HG02798 (cell line): ENCODE data around the gene PRM3.

Source experiments
- ATAC-seq: cut with Tn5 transposase; IDR thresholded peaks from one replicate; pipeline ENCODE4 v1.9.1; 2021; ENCODE audit warnings: mild to moderate bottlenecking; ENCODE audit not compliant: unreplicated experiment, poor library complexity

PRM3 gene

DNA sequence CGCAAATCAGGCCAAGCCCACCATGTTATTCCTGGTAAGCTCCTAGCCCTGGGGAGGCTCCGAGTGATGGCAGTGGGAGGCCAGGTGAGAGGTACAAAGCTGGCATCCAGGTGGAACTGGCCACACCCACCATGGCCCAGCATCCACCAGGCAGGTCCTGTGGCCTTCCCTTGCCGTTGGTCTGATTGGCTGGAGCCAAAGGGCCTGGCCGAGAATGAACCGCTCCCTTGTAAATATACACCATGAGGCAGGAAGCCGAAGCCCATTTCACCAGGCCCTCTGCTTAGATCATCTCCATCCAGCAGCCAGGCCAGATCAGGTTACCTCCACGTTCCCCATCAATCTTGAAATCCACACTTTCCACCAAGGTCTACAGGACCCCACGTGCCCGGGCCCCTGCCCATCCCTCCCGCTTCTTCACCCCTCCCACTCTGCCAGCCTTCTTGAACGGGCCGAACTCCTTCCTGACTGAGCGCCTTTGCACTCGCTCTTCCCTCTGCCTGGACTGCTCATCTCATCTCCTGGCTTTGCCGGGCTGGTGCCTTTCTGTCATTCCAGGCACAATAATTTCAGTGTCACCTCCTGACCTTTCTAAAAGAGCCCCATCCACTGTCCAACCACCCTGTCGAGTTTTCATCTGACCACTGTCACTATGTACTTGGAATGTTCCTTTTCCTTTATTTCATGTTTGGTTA, 23.2 kb downstream of the PRM3 start:
- no peak for ATAC-seq

DNA sequence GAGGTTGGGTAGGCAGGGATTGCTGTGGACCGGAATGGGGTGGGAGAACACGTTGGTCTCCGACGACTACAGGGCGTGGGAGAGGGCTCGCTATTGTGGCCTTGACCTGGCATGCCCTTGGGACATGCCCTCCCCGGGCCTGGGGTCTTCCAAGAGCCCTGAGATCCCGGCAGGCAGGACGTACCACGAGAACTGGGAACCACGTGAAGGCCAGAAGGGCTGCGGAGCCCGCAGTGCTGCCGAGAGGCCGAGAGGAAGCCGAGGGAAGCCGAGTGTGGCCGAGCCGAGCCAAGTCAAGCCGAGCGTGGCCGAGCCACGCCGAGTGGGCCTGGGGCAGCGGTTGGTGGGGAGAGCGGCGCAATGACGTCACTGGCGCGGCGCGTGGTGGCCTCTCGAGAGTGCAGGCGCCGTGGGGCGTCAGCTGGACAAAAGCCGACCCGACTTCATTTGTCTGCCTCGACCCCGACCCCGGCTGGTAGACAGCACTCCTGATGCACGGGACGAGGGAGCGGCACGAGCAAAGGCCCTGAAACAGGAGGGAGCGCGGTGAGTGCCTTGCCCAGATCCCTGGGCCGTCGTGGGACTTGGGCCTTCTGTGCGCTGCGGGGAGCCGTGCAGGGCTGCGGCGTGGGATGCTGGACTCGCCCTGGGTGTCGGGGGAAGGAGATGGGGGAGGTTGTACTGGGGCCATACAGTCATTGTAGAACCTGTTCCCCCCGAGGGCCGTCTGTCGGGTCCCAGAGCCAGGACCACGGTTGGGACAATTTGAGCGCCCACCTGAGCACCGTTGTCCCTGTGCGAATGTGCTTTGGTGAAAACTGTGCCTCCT, 24.0 kb downstream of the PRM3 start:
- ATAC-seq = no peak

DNA sequence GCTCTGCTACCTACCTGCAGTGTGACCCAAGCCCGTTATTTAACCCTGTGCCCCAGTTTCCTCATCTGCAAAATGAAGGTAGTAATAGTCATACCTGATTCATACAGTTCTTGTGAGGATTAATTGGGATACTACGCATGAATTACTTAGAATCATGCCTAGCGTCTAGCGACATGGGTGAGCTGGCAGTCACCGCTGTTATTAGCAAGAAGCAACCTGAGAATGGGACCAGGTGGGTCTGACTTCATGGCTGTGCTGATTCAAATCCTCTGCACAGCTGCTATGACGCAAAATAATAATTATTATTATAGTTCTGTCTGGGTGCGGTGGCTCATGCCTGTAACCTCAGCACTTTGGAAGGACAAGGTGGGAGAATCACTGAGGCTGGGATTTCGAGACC, 25.3 kb downstream of the PRM3 start:
- ATAC-seq = no peak

DNA sequence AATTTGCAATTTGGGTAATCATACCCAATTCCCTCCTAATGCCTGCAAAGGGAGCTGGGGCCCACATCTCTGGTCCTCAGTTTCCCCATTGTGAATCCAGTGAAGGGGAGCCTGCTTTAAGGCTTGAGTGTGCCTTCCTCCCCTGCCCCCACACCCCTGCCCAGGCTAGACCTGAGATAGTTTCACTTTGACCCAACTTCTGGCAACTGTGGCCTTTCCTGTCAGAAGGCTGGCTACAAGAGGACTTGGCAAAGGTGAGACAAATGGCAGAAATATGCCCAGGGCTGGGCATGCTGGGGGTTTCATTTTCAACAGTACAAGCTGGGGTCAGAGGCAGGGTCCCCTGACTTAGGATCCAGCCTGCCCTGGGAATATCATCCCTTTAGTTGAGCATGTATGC, 27.4 kb downstream of the PRM3 start:
- ATAC-seq = no peak

DNA sequence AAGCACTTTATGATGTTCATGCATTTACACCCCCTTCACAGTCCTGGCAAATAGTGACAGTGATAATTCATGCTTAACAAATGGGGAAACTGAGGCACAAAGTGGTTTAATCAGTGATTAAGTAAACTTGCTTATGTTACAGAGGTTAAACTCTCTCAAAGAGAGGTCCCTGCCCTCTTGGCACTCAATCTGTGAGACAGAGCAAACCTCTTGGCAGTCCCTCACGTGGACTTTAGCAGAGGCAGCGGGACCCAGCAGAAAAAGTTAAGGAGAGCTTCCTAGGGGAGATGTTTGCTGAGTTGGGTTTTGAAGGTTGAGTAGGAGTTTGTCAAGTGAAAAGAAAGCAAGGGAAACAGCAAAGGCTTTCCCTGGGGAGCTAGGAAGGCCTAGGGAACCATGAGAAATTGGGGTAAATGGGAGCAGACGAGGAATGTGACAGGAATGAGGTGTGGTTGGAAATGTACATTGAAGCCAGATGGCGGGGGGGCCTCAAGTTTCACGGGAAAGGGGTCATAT, 28.1 kb downstream of the PRM3 start:
- no peak for ATAC-seq

DNA sequence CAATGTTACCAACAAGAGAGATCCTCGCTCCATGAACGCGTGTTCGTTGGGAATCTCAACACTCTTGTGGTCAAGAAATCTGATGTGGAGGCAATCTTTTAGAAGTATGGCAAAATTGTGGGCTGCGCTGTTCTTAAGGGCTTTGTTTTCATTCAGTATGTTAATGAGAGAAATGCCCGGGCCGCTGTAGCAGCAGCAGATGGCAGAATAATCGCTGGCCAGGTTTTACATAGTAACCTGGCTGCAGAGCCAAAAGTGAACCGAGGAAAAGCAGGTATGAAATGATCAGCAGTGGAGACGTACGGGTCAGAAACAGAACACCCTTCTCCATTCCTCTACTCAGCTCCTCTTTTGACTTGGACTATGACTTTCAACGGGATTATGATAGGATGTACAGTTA, 30.8 kb downstream of the PRM3 start:
- no peak for ATAC-seq

DNA sequence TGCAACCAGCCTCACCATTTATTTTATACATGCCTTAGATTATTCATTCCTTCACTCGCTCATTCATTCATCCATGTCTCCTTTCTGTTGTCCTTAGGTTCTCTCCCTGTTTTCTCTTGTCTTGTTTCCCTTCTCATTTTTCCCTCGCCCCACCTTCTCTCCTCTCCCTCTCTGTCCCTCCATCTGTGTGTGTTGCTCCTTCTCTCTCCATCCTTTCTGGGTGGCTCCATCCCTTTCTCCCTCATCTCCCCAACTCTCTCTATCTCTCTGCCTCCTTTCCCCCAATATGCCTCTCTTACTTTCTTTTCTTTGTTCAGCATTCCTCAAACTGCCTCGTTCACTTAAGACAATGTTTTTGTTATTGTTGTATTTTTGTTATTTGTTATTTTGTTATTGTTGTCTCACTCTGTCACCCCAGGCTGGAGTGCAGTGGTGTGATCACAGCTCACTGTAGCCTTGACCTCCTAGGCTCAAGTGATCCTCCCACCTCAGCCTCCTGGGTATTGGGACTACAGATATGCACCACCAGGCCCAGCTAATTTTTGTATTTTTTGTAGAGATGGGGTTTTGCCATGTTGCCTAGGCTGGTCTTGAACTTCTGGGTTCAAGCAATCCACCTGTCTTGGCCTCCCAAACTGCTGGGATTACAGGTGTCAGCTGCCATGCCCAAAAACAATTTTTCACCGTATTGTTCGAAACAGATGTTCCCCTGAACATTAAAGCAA, 31.8 kb downstream of the PRM3 start:
- no peak for ATAC-seq

DNA sequence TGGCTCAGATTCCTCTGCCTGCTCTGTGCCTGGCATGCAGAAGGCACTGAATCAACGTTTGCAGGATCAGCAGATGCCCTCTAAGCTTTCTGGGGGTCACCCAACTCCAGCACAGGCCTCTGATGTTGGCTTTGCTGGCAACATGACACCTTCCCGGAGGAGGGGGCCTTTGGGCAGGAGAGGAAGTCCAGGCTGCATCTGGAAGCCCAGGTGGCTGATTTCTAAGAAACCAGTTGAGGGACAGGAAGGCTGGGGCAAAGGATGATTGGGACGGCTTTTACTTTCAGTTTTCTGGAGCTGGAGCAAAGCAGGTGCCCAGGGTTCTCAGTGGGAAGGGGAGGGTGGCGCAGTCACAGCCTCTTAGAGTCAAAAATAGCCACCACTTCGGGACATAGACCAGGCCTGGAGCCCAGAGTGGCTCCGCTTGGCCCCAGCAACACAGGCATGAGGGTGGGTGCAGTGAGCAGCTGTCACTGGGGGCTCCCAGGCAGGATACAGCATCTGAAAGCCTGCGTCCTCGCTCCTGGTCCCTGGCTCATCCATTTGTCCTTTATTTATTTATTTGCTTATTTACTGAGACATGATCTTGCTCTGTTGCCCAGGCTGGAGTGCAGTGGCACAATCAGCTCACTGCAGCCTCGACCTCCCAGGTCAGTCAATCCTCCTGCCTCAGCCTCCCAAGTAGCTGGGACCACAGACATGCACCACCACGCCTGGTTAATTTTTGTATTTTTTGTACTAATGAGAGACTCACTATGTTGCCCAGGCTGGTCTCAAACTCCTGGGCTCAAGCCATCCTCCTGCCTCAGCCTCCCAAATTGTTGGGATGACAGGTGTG, 32.6 kb downstream of the PRM3 start:
- ATAC-seq = no peak

DNA sequence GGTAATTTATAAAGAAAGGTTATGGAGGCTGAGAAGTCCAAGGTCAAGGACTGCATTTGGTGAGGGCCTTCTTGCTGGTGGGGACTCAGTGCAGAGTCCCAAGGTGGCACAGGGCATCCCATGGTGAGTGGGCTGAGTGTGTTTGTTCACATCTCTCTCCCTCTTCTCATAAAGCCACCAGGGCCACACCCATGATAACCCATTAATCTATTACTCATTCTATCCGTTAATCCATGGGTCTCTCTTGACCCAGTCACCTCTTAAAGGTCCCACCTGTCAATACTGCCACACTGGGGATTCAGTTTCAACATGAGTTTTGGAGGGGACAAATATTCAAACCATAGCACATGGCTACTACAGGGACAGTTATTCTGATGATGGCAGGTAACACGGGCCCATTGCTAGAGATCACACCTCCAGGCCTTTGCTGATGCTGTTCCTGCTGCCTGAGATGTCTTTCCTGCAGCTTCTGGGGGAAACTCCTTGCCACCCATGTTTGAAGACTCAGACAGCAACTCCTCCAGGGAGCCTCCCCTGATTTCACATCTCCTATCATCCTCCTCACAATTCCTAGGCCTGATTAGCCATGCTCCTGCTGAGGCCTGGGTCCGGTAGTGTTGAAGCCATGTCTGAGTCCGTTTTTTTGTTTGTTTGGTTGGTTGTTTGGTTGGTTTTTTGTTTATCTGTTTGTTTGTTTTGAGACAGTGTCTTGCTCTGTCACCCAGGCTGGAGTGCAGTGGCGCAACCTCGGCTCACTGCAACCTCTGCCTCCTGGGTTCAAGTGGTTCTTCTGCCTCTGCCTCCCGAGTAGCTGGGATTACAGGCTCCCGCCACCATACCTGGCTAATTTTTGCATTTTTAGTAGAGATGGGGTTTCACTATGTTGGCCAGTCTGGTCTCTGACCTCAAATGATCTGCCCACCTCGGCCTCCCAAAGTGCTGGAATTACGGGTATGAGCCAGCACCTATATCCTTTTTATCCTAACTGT, 33.5 kb downstream of the PRM3 start:
- ATAC-seq = no peak

DNA sequence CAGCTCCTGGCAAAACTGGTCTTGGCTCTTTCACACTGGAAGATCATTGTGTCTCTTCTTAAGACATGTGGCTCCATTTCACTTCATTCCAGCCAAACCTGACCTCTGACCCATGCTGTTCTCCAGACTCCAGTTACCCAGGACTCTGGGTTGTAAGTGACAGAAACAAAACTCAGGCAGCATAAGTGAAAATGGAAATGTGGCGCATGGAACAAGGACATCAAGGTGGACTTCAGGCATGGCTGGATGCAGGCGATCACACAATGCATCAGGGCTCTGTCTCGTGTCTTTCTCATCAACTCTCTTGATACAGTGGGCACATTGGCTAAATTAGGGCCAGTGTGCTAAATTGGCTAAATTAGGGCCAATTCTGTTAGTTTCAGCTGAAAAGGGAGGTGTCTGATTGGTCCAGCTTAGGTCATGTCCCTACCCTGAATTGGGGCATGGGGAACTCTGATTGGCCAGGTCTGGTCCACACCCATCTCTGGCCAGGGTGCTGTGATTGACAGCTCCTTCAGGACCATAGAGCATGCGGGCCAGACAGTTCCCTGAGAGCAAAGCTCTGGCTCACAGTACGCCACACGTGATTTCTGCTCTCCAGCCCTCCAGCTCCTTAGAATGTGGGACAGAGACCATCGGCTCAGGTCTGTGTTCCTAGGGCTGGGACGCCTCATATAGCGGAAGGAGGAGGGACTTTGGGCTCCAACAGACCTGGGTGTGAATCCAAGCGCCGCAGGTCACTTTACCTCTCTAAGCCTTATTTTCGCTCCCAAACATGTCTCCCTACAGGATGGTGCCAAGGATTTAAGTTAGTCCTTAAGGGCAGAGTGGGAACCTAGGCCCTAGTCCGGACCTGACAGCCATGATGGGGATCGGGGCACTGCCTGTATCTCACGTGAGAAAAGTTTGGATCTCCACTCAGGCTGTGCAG, 34.9 kb downstream of the PRM3 start:
- ATAC-seq = no peak

DNA sequence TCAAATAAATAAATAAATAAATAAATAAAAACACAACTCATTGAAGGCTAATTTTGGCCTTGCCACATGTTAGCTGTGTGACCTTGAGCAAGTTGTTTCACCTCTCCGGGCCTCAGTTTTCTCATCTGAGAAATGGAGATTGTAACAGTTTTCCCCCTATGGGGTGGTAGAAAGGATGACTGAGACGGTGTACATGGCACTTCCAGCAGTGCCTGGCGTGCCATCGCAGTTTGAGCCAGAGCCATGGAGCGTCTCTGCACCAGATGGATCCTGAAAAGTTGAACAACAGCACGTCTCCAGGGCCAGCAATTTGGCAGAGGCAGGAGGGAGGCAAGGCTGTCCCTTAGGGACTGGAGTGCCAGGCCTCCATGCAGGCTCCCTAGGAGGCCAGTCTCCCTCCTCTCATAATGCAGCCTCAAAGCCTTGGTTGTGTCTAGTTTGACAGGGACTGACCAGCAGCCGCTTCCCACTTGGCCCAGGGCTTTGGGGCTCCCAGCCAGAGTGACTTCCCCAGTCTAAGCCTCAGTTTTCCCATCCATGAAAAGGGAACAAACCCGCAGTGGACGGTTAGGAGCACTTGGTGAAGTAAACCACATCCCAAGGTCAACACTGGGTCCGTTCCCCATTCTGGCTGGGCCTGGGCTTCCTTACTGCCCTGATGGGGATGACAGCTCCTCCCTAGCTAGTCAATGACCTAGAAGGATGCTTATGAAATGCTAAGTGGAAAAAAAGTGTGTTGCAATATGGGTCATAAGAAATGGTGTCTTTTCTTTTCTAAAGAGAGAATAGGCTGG, 36.8 kb downstream of the PRM3 start:
- ATAC-seq = no peak

DNA sequence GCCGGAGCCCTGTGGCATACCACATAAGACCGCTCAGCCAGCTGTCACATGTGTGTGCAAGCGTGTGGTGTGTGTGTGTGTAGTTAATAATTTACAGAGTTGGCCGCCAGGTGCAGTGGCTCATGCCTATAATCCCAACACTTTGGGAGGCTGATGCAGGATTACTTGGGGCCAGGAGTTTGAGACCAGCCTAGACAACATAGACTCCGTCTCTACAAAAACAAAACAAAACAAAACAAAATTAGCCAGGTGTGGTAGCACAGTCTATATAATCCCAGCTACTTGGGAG, 37.8 kb downstream of the PRM3 start:
- ATAC-seq = no peak

DNA sequence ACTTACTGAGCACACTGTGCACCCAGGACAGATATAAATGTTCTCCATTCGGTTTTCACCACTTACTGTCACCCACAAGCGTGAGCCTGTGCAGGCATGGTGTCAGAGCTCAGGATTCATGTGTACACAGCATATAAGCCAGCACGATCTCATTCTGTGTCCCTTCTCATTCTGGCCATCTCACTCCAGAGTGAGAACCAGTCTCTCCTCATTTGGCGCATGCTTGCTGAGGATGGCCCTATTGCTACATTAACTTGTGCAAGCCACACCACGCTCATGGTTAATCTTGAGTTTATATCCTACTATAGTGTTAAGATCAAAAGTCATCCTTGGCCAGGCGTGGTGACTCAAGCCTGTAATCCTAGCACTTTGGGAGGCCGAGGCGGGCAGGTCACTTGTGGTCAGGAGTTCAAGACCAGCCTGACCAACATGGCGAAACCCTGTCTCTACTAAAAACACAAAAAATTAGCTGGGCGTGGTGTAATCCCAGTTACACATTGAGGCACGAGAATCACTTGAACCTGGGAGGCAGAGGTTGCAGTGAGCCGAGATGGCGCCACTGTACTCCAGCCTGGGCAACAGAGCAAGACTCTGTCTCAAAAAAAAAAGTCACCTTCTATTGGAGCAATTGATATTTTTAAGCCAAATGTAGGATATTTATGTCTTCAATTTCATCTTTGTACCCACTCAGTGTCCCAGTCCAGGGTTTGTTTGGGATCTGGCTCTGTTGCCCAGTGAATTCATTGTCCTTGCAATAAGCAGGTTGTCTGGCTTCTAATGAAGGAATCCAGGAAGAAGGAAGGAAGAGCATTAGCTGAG, 38.3 kb downstream of the PRM3 start:
- no peak for ATAC-seq

DNA sequence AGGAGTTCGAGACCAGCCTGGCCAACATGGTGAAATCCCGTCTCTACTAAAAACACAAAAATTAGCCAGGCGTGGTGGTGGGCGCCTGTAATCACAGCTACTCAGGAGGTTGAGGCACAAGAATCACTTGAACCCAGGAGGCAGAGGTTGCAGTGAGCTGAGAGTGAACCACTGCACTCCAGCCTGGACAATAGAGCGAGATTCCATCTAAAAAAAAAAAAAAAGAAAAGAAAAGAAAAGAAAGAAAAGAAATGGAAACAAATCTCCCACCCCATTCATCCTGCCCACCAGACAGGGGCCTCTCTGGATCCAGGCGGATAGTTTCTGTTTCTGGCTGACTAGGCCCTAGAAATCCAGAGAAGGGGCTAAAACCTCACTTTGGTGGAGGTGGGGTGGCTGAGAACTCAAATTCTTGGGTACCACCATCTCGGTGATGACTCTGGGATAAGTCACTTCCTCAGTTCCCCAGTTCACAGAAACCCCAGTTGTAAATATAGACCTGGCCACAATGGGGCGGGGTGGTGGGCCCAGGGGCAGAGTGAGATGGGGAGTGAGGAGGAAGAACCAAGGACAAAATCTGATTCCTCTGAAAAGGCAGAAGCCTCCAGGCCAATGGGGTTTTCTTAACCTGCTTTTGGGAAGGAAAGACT, 39.6 kb downstream of the PRM3 start:
- no peak for ATAC-seq

DNA sequence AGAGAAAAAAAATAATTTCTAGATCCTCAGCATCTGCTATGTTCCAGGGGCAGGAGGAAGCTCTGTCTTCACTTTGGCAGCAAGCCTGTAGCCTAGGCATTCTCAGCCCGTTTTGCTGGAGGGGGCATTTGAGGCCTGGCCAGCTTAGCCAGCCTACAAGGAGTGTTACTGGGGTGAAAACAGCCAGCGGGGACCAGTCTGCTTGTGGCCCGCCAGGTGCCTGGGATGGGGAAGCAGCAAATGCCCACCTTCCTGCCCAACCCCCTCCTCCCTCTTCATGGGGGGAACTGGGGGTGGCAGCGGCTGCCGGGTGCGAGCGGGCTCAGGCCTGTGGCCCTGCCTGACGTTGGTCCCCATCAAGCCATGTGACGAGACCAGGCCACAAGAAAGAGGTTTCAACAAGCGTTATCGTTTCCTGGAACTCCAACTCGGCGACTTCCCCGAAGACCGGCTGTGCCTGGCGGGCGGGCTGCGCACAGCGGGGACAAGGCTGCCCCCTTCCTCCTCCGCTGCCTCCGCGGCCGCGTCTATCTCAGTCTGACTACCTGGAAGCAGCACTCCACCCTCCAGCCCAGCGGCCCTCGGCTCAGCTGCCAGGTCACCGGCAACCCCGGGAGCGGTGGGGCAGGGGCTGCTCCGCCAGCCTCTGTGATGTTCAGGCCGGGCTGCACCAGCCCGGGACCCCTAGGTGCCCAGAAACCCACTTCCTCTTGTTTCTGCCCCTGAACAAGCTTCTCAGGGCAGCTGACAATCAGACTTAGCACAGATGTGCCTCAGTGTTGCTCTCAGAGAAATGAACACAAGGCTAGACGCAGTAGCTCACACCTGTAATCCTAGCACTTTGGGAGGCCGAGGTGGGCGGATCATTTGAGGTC, 40.3 kb downstream of the PRM3 start:
- peak; percentile 60 for ATAC-seq
